ENCODE data around the gene RNF128. TPM values are rescaled to one million over a fixed set of nuclear protein-coding genes. Genes with fewer than 3 reads are reported as not detected.

RNF128 gene
- polyA plus RNA-seq, 1 donor (not counting 4 experiments of a cell fraction or from before 2014, with no cell fraction given) = 20.1 TPM

DNA sequence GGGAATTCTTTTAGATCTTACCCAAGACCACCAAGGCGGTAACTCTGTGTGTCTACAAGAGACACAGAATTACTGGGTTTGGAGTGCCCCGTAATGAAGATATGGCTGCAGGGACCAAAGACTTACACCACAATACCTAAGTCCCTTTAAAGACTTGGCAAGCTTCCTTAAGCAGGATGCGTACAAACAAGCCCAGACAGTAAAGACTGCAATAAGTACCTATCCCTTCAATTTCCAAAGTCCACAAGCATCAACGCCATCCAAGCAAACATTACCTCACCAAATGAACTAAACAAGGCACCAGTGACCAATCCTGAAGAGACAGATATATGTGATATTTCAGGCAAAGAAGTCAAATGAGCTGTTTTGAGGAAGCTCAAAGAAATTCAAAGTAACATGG is 42.3 kb upstream of the RNF128 start:
- no peak for DNase-seq (ENCODE audit: low read depth, low spot score)
- H3K79me2 ChIP-seq (ENCODE audit: control insufficient read depth, insufficient read depth, low read length) = no peaks in the 10 kb centered on the region
- TF ChIP-seq, protein P1, sequence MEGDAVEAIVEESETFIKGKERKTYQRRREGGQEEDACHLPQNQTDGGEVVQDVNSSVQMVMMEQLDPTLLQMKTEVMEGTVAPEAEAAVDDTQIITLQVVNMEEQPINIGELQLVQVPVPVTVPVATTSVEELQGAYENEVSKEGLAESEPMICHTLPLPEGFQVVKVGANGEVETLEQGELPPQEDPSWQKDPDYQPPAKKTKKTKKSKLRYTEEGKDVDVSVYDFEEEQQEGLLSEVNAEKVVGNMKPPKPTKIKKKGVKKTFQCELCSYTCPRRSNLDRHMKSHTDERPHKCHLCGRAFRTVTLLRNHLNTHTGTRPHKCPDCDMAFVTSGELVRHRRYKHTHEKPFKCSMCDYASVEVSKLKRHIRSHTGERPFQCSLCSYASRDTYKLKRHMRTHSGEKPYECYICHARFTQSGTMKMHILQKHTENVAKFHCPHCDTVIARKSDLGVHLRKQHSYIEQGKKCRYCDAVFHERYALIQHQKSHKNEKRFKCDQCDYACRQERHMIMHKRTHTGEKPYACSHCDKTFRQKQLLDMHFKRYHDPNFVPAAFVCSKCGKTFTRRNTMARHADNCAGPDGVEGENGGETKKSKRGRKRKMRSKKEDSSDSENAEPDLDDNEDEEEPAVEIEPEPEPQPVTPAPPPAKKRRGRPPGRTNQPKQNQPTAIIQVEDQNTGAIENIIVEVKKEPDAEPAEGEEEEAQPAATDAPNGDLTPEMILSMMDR (optimal IDR thresholded peaks at IDR 0.05 in 1 of 3, IDR thresholded peaks at IDR 0.05 in 1 of 3, conservative IDR thresholded peaks at IDR 0.05 in 1 of 3; ENCODE audit: extremely low read depth in 1 of 3, insufficient read depth in 2 of 3, low read length in 3 of 3) = no peak
- no peak for TF ChIP-seq EZH2 (IDR thresholded peaks at IDR 0.05; ENCODE audit: low read length)
- H3K27ac ChIP-seq (ENCODE audit: control insufficient read depth, insufficient read depth, low read length) = no peak overlapping the region
- peak overlapping the region; percentile 26 for H2AFZ ChIP-seq (ENCODE audit: control insufficient read depth, low read length)
- H3K9me3 ChIP-seq (ENCODE audit: control insufficient read depth, low read depth, low read length) = peaks cover 2% of the 10 kb centered on the region
- H4K20me1 ChIP-seq (ENCODE audit: control insufficient read depth, extremely low read depth, insufficient read depth, low read length) = no peaks in the 10 kb centered on the region
- peak; percentile 75 for FAIRE-seq
- no peak overlapping the region for H3K4me2 ChIP-seq (ENCODE audit: control insufficient read depth, extremely low read depth, insufficient read depth, low read depth, low read length)
- no peaks in the 10 kb centered on the region for H3K9me1 ChIP-seq (ENCODE audit: control insufficient read depth, extremely low read depth, insufficient read depth, low read length)
- no peak overlapping the region for H3K4me3 ChIP-seq (ENCODE audit: control insufficient read depth in 2 of 3, extremely low read depth in 1 of 3, insufficient read depth in 2 of 3, low read depth in 1 of 3, low read length in 3 of 3)
- H3K27me3 ChIP-seq (ENCODE audit: control insufficient read depth, extremely low read depth, insufficient read depth, low read length) = no peaks in the 10 kb centered on the region
- no peak overlapping the region for H3K9ac ChIP-seq (ENCODE audit: control insufficient read depth, extremely low read depth, insufficient read depth, low read length)
- no peaks in the 10 kb centered on the region for H3K36me3 ChIP-seq (ENCODE audit: control insufficient read depth in 2 of 2, extremely low read depth in 1 of 2, insufficient read depth in 2 of 2, low read length in 2 of 2)
- dilution Hi-C loops (cut with MboI; ENCODE audit: extremely low pct_ligation_motif_present, low sequenced_read_pairs) = no loop called here
- H3K4me1 ChIP-seq (ENCODE audit: control insufficient read depth, extremely low read depth, insufficient read depth, low read length) = peaks cover 2% of the 10 kb centered on the region

DNA sequence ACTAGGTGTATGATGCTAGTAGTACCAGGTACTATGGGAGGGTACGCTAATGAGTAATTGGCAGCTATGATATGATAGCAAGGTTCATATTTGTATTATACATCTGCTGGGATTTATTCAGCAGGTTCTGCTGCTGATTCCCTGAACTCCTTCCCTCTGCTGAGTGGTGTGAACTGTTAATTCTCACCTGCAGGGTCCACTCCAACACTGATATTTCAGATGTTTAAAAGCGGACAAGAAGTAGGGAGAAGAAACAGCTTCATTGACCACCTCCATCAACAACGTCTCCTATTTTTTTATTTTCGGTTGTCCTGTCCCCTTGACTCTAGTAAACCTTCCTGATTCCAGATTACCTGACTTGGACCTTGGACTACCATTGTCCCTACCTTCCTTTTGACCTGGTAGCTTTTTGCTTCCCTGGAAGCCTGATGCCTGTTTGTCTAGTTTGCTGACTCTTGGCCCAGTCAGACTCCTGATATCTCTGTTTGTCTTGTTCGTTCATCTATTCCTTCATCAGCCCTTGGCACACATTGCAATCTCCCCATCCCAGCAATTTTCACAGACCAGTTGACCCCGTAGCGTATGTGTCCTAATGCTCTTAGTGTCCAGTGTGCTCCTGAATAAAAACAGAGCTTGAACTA is 34.0 kb upstream of the RNF128 start:
- dilution Hi-C loops (cut with MboI; ENCODE audit: extremely low pct_ligation_motif_present, low sequenced_read_pairs) = no loop called here
- DNase-seq (ENCODE audit: low read depth, low spot score) (no peak), FAIRE-seq (no peak)
- no peak overlapping the region for H3K4me2 ChIP-seq (ENCODE audit: control insufficient read depth, extremely low read depth, insufficient read depth, low read depth, low read length)
- no peaks in the 10 kb centered on the region for H3K9me3 ChIP-seq (ENCODE audit: control insufficient read depth, low read depth, low read length)
- H3K36me3 ChIP-seq (ENCODE audit: control insufficient read depth in 2 of 2, extremely low read depth in 1 of 2, insufficient read depth in 2 of 2, low read length in 2 of 2) = no peaks in the 10 kb centered on the region
- no peak overlapping the region for H3K27ac ChIP-seq (ENCODE audit: control insufficient read depth, insufficient read depth, low read length)
- peaks cover 5% of the 10 kb centered on the region for H3K4me1 ChIP-seq (ENCODE audit: control insufficient read depth, extremely low read depth, insufficient read depth, low read length)
- H3K27me3 ChIP-seq (ENCODE audit: control insufficient read depth, extremely low read depth, insufficient read depth, low read length) = no peaks in the 10 kb centered on the region
- H2AFZ ChIP-seq (ENCODE audit: control insufficient read depth, low read length) = no peak overlapping the region
- H3K79me2 ChIP-seq (ENCODE audit: control insufficient read depth, insufficient read depth, low read length) = no peaks in the 10 kb centered on the region
- no peak overlapping the region for H3K4me3 ChIP-seq (ENCODE audit: control insufficient read depth in 2 of 3, extremely low read depth in 1 of 3, insufficient read depth in 2 of 3, low read depth in 1 of 3, low read length in 3 of 3)
- H3K9ac ChIP-seq (ENCODE audit: control insufficient read depth, extremely low read depth, insufficient read depth, low read length) = no peak overlapping the region
- TF ChIP-seq EZH2 (IDR thresholded peaks at IDR 0.05; ENCODE audit: low read length) = no peak
- TF ChIP-seq, protein P1 (optimal IDR thresholded peaks at IDR 0.05 in 1 of 3, IDR thresholded peaks at IDR 0.05 in 1 of 3, conservative IDR thresholded peaks at IDR 0.05 in 1 of 3; ENCODE audit: extremely low read depth in 1 of 3, insufficient read depth in 2 of 3, low read length in 3 of 3) = no peak
- H4K20me1 ChIP-seq (ENCODE audit: control insufficient read depth, extremely low read depth, insufficient read depth, low read length) = no peaks in the 10 kb centered on the region
- no peaks in the 10 kb centered on the region for H3K9me1 ChIP-seq (ENCODE audit: control insufficient read depth, extremely low read depth, insufficient read depth, low read length)

Data from keratinocyte (primary cell).